ENCODE measurements around the gene ATXN7L2. TPM values are rescaled to one million over a fixed set of nuclear protein-coding genes. Genes with fewer than 3 reads are reported as not detected.
"Not testable (repeated sequence)": the region's sequence is repeated elsewhere in the genome, so short reads cannot be mapped to it uniquely, and the experiment has no call there.

Gene ATXN7L2
- total and polyA plus RNA-seq, 10 of the 15 experiments (the other 5 are each of a cell fraction or from before 2014, with no cell fraction given), result 0.27 to 7.4 (median 4.9) TPM

DNA sequence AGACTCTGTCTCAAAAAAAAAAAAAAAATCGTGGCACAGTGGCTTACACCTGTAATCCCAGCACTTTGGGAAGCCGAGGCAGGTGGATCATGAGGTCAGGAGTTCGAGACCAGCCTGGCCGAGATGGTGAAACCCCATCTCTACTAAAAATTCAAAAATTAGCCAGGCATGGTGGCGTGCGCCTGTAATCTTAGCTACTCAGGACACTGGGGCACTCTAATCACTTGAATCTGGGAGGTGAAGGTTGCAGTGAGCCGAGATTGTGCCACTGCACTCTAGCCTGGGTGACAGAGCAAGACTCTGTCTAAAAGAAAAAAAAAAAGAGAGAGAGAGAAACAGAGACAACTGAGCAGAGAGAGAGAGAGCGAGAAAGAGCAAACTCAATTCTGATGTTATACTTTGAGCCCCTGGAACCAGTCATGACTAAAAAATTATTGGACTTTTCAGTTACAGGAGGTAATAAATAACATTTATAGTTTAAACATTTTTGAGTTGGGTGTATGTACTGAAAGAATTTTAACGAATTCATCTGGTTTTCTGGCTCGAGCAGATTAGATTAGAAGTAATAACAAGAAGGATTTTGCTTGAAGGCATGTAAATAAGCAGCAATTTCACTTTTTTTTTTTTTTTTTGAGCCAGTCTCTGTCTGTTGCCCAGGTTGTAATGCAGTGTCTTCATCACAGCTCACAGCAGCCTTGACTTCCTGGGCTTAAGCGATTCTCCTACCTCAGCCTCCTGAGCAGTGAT is 37.6 kb upstream of the ATXN7L2 start:
- H3K79me2 ChIP-seq (ENCODE audit: control insufficient read depth, insufficient read depth, low read length); RAD21 ChIA-PET (ENCODE audit: unreplicated experiment); H3K4me3 ChIP-seq; H3K4me1 ChIP-seq (ENCODE audit: control insufficient read depth, insufficient read depth, low read length); DNase-seq (ENCODE audit: low read depth, low spot score); H2AFZ ChIP-seq (ENCODE audit: control insufficient read depth, low read depth, low read length); SMC1A ChIA-PET (ENCODE audit: uncharacterized antibody, unreplicated experiment); in situ Hi-C loops (cut with MboI); H4K20me1 ChIP-seq (ENCODE audit: control insufficient read depth, insufficient read depth); H3K9me3 ChIP-seq (replicated peaks; ENCODE audit: control insufficient read depth, insufficient read depth, low read length); H3K27me3 ChIP-seq (replicated peaks in 1 of 2; ENCODE audit: control insufficient read depth in 2 of 2, insufficient read depth in 2 of 2, low read length in 1 of 2); H3K36me3 ChIP-seq (ENCODE audit: control insufficient read depth in 2 of 2, insufficient read depth in 2 of 2, low read length in 1 of 2); BruUV-seq (replicated peaks); H3K4me2 ChIP-seq (ENCODE audit: control insufficient read depth, insufficient read depth); POLR2A ChIA-PET; CTCF ChIA-PET; ATAC-seq; intact Hi-C loops (cut with micrococcal nuclease; ENCODE audit: unreplicated experiment); H3K27ac ChIP-seq (ENCODE audit: control insufficient read depth, insufficient read depth); H3K9ac ChIP-seq (ENCODE audit: control insufficient read depth, insufficient read depth, low read length); FAIRE-seq: not testable (repeated sequence)
- 41% methylated on average over 11 of the region's 11 CpGs for WGBS (ENCODE audit: insufficient coverage, insufficient replicate concordance, low lambda C conversion rate, missing lambda C conversion rate)

GRCh38 chr1:109447524-109447923 is 36.2 kb upstream of the ATXN7L2 start:
- H4K20me1 ChIP-seq (ENCODE audit: control insufficient read depth, insufficient read depth), result no peaks in the 10 kb centered on the region
- no peak for DNase-seq (ENCODE audit: low read depth, low spot score)
- no peaks in the 10 kb centered on the region for H3K36me3 ChIP-seq (ENCODE audit: control insufficient read depth in 2 of 2, insufficient read depth in 2 of 2, low read length in 1 of 2)
- no peak overlapping the region for H3K9ac ChIP-seq (ENCODE audit: control insufficient read depth, insufficient read depth, low read length)
- H3K27me3 ChIP-seq (replicated peaks in 1 of 2; ENCODE audit: control insufficient read depth in 2 of 2, insufficient read depth in 2 of 2, low read length in 1 of 2), result no peaks in the 10 kb centered on the region
- H3K79me2 ChIP-seq (ENCODE audit: control insufficient read depth, insufficient read depth, low read length), result no peaks in the 10 kb centered on the region
- no peak for TF ChIP-seq TBL1XR1 (IDR thresholded peaks at IDR 0.05; ENCODE audit: low read depth, low read length)
- no peak for TF ChIP-seq ATF2 (IDR thresholded peaks at IDR 0.05; ENCODE audit: low read length)
- TF ChIP-seq NBN (IDR thresholded peaks at IDR 0.05), result no peak
- TF ChIP-seq, protein P1, sequence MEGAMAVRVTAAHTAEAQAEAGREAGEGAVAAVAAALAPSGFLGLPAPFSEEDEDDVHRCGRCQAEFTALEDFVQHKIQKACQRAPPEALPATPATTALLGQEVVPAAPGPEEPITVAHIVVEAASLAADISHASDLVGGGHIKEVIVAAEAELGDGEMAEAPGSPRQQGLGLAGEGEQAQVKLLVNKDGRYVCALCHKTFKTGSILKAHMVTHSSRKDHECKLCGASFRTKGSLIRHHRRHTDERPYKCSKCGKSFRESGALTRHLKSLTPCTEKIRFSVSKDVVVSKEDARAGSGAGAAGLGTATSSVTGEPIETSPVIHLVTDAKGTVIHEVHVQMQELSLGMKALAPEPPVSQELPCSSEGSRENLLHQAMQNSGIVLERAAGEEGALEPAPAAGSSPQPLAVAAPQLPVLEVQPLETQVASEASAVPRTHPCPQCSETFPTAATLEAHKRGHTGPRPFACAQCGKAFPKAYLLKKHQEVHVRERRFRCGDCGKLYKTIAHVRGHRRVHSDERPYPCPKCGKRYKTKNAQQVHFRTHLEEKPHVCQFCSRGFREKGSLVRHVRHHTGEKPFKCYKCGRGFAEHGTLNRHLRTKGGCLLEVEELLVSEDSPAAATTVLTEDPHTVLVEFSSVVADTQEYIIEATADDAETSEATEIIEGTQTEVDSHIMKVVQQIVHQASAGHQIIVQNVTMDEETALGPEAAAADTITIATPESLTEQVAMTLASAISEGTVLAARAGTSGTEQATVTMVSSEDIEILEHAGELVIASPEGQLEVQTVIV (IDR thresholded peaks at IDR 0.05; ENCODE audit: borderline replicate concordance, partially characterized antibody), result no peak
- TF ChIP-seq NRF1 (conservative IDR thresholded peaks at IDR 0.05; ENCODE audit: low read depth, low read length), result no peak
- no peak for TF ChIP-seq TCF3 (IDR thresholded peaks at IDR 0.05; ENCODE audit: borderline replicate concordance, insufficient read depth, low read depth, low read length)
- no peak for TF ChIP-seq NR2C1 (IDR thresholded peaks at IDR 0.05)
- TF ChIP-seq PKNOX1 (IDR thresholded peaks at IDR 0.05), result no peak
- no peak for TF ChIP-seq KAT2A (conservative IDR thresholded peaks at IDR 0.05; ENCODE audit: control insufficient read depth, low read depth, low read length)
- in situ Hi-C loops (cut with MboI) (no loop called here), intact Hi-C loops (cut with micrococcal nuclease; ENCODE audit: unreplicated experiment) (no loop called here)
- ChIA-PET CTCF (interaction anchor here (0.7 to 1.0 kb wide), 3 partner anchors 47 to 296 kb away, joined by 3 read pairs; no protein-coding TSS in a partner anchor), RAD21 (ENCODE audit: unreplicated experiment) (no interaction called here), POLR2A (no interaction called here), SMC1A (ENCODE audit: uncharacterized antibody, unreplicated experiment) (no interaction called here)
- 5% methylated on average over 4 of the region's 4 CpGs for WGBS (ENCODE audit: insufficient coverage, insufficient replicate concordance, low lambda C conversion rate, missing lambda C conversion rate)
- no peak overlapping the region for H3K4me2 ChIP-seq (ENCODE audit: control insufficient read depth, insufficient read depth)
- no peak overlapping the region for H2AFZ ChIP-seq (ENCODE audit: control insufficient read depth, low read depth, low read length)
- ATAC-seq, result no peak
- no peak overlapping the region for H3K4me3 ChIP-seq
- H3K4me1 ChIP-seq (ENCODE audit: control insufficient read depth, insufficient read depth, low read length), result no peaks in the 10 kb centered on the region
- no peaks in the 10 kb centered on the region for H3K9me3 ChIP-seq (replicated peaks; ENCODE audit: control insufficient read depth, insufficient read depth, low read length)
- H3K27ac ChIP-seq (ENCODE audit: control insufficient read depth, insufficient read depth), result no peak overlapping the region
- BruUV-seq (replicated peaks), result no TSS peak
- no peak for FAIRE-seq

All from GM12878 (cell line).